Mesenchymal stem cell (in vitro differentiated cells and primary cell): ENCODE data around the gene PNMA8A.

ENCODE experiments used
- DNase-seq: peaks from one replicate; pipeline ENCODE4 v3.0.0-alpha.2; 2013
- H2AFZ ChIP-seq: one replicate; pipeline ENCODE4 v1.6.1; 2013; ENCODE audit warnings: low read depth, mild to moderate bottlenecking, control low read depth, inconsistent platforms, low read length, moderate library complexity
- H2AK5ac ChIP-seq: 2 replicates; pipeline ENCODE4 v1.6.1; 2013; ENCODE audit warnings: low read length, moderate library complexity, mild to moderate bottlenecking, inconsistent platforms; ENCODE audit not compliant: severe bottlenecking
- H2BK120ac ChIP-seq: one replicate; pipeline ENCODE4 v1.6.1; 2013; ENCODE audit warnings: low read depth, mild to moderate bottlenecking, inconsistent platforms, low read length, moderate library complexity
- H2BK12ac ChIP-seq, 2 experiments: one replicate each; pipeline ENCODE4 v1.6.1; 2013; ENCODE audit warnings: inconsistent platforms in 2 of 2, low read length in 2 of 2, mild to moderate bottlenecking in 2 of 2, moderate library complexity in 2 of 2, control low read depth in 1 of 2
- H2BK15ac ChIP-seq: one replicate; pipeline ENCODE4 v1.6.1; 2013; ENCODE audit warnings: mild to moderate bottlenecking, low read depth, inconsistent platforms; ENCODE audit not compliant: poor library complexity, severe bottlenecking
- H2BK5ac ChIP-seq: 2 replicates; pipeline ENCODE4 v1.6.1; 2013; ENCODE audit warnings: low read depth, mild to moderate bottlenecking, low read length, control low read depth, inconsistent platforms; ENCODE audit not compliant: poor library complexity, severe bottlenecking
- H3K14ac ChIP-seq, 2 experiments: one replicate each; pipeline ENCODE4 v1.6.1; 2013; ENCODE audit warnings: inconsistent platforms in 2 of 2, low read length in 2 of 2, control low read depth in 1 of 2, mild to moderate bottlenecking in 1 of 2, moderate library complexity in 1 of 2
- H3K18ac ChIP-seq, 2 experiments: one replicate each; pipeline ENCODE4 v1.6.1; 2013; ENCODE audit warnings: inconsistent platforms in 2 of 2, low read length in 2 of 2, control low read depth in 1 of 2, low read depth in 1 of 2, mild to moderate bottlenecking in 1 of 2
- H3K23ac ChIP-seq, 2 experiments: one replicate each; pipeline ENCODE4 v1.6.1; 2013; ENCODE audit warnings: inconsistent platforms in 2 of 2, low read length in 2 of 2, mild to moderate bottlenecking in 2 of 2, moderate library complexity in 2 of 2, control low read depth in 1 of 2
- H3K27ac ChIP-seq: 2 replicates; pipeline ENCODE4 v1.5.1; 2013; ENCODE audit warnings: mild to moderate bottlenecking, moderate library complexity, low read length, control low read depth, inconsistent platforms; ENCODE audit not compliant: poor library complexity, severe bottlenecking
- H3K27me3 ChIP-seq, 2 experiments: 2 replicates each; pipeline versions ENCODE4 v1.6.1 to v1.7.0; 2013; ENCODE audit warnings: low read length in 2 of 2, mild to moderate bottlenecking in 2 of 2, moderate library complexity in 2 of 2, control low read depth in 1 of 2, inconsistent platforms in 1 of 2; ENCODE audit not compliant: control insufficient read depth in 1 of 2, insufficient read depth in 1 of 2
- H3K36me3 ChIP-seq, 2 experiments: 2 replicates each; pipeline versions ENCODE4 v1.6.1 to v1.7.0; 2013; ENCODE audit warnings: low read length in 2 of 2, control low read depth in 1 of 2, inconsistent platforms in 1 of 2, low read depth in 1 of 2, mild to moderate bottlenecking in 1 of 2; ENCODE audit not compliant: insufficient read depth in 2 of 2, control insufficient read depth in 1 of 2
- H3K4ac ChIP-seq, 2 experiments: one replicate each; pipeline ENCODE4 v1.6.1; 2013; ENCODE audit warnings: inconsistent platforms in 2 of 2, low read length in 2 of 2, mild to moderate bottlenecking in 2 of 2, moderate library complexity in 2 of 2, control low read depth in 1 of 2, low read depth in 1 of 2
- H3K4me1 ChIP-seq: 2 replicates; pipeline ENCODE4 v1.6.1; 2013; ENCODE audit warnings: low read depth, low read length, control low read depth; ENCODE audit not compliant: control insufficient read depth, insufficient read depth
- H3K4me2 ChIP-seq: 2 replicates; pipeline ENCODE4 v1.6.1; 2013; ENCODE audit warnings: low read length, mild to moderate bottlenecking, inconsistent platforms; ENCODE audit not compliant: poor library complexity, severe bottlenecking
- H3K4me3 ChIP-seq, 2 experiments: 2 replicates each; pipeline versions ENCODE4 v1.5.1 to v1.7.0; 2013; ENCODE audit warnings: low read length in 2 of 2, mild to moderate bottlenecking in 2 of 2, control low read depth in 1 of 2, low read depth in 1 of 2; ENCODE audit not compliant: insufficient read depth in 1 of 2
- H3K79me1 ChIP-seq: replicated peaks from 2 replicates; pipeline ENCODE4 v1.6.1; 2013; ENCODE audit warnings: mild to moderate bottlenecking, control low read depth, low read length, inconsistent platforms; ENCODE audit not compliant: poor library complexity, severe bottlenecking
- H3K9ac ChIP-seq: 2 replicates; pipeline ENCODE4 v1.7.0; 2013; ENCODE audit warnings: mild to moderate bottlenecking, low read length, moderate library complexity
- H3K9me3 ChIP-seq: 2 replicates; pipeline ENCODE4 v1.7.0; 2013; ENCODE audit warnings: mild to moderate bottlenecking, low read length; ENCODE audit not compliant: control insufficient read depth
- H4K8ac ChIP-seq: one replicate; pipeline ENCODE4 v1.6.1; 2013; ENCODE audit warnings: inconsistent platforms, mild to moderate bottlenecking, low read length, moderate library complexity
- H4K91ac ChIP-seq: one replicate; pipeline ENCODE4 v1.6.1; 2013; ENCODE audit warnings: mild to moderate bottlenecking, low read length, inconsistent platforms
- WGBS: methylation state at CpG from one replicate; pipeline ENCODE4 v1.1.7; 2013; ENCODE audit warnings: mixed read lengths; 5-methylcytosine and 5-hydroxymethylcytosine counted together

The PNMA8A gene

GRCh38 chr19:46452186-46452585 is 19.2 kb downstream of the PNMA8A start:
- H3K4me2 ChIP-seq: no peak overlapping the region
- DNase-seq: no peak
- H3K14ac ChIP-seq: no peak overlapping the region
- no peak overlapping the region for H2BK5ac ChIP-seq
- H2BK120ac ChIP-seq: no peak overlapping the region
- no peak overlapping the region for H4K8ac ChIP-seq
- no peak overlapping the region for H2BK15ac ChIP-seq
- H3K79me1 ChIP-seq: no peaks in the 10 kb centered on the region
- no peak overlapping the region for H3K18ac ChIP-seq
- H3K9me3 ChIP-seq: no peaks in the 10 kb centered on the region
- H3K9ac ChIP-seq: no peak overlapping the region
- H2AK5ac ChIP-seq: no peak overlapping the region
- no peaks in the 10 kb centered on the region for H3K4me1 ChIP-seq
- H3K4me3 ChIP-seq: no peak overlapping the region
- no peak overlapping the region for H2BK12ac ChIP-seq
- no peaks in the 10 kb centered on the region for H3K36me3 ChIP-seq
- no peak overlapping the region for H3K27ac ChIP-seq
- H3K27me3 ChIP-seq: no peaks in the 10 kb centered on the region
- H3K23ac ChIP-seq: no peak overlapping the region
- no peak overlapping the region for H2AFZ ChIP-seq
- no peak overlapping the region for H3K4ac ChIP-seq
- no peak overlapping the region for H4K91ac ChIP-seq
- WGBS: 60% methylated on average over 4 of the region's 4 CpGs

- no peak overlapping the region for H2BK15ac ChIP-seq
- no peak overlapping the region for H3K4me3 ChIP-seq
- H3K14ac ChIP-seq: no peak overlapping the region
- H3K9me3 ChIP-seq: no peaks in the 10 kb centered on the region
- H4K91ac ChIP-seq: no peak overlapping the region
- H3K4ac ChIP-seq: no peak overlapping the region
- DNase-seq: no peak
- H2BK120ac ChIP-seq: no peak overlapping the region
- H4K8ac ChIP-seq: no peak overlapping the region
- no peaks in the 10 kb centered on the region for H3K36me3 ChIP-seq
- H3K9ac ChIP-seq: no peak overlapping the region
- H3K27me3 ChIP-seq: no peaks in the 10 kb centered on the region
- no peak overlapping the region for H2BK5ac ChIP-seq
- no peak overlapping the region for H3K4me2 ChIP-seq
- no peak overlapping the region for H2BK12ac ChIP-seq
- no peak overlapping the region for H3K23ac ChIP-seq
- H3K79me1 ChIP-seq: no peaks in the 10 kb centered on the region
- 90% methylated on average over 5 of the region's 6 CpGs for WGBS
- no peak overlapping the region for H2AK5ac ChIP-seq
- H3K27ac ChIP-seq: no peak overlapping the region
- H3K4me1 ChIP-seq: no peaks in the 10 kb centered on the region
- no peak overlapping the region for H2AFZ ChIP-seq
- no peak overlapping the region for H3K18ac ChIP-seq
Measured at GRCh38 chr19:46451352-46451751, 20.0 kb downstream of the PNMA8A start.

GRCh38 chr19:46450737-46451136 is 20.6 kb downstream of the PNMA8A start:
- no peak overlapping the region for H3K27ac ChIP-seq
- H2BK12ac ChIP-seq: no peak overlapping the region
- H3K27me3 ChIP-seq: no peaks in the 10 kb centered on the region
- no peak overlapping the region for H3K4me2 ChIP-seq
- no peak overlapping the region for H3K18ac ChIP-seq
- H4K91ac ChIP-seq: no peak overlapping the region
- H3K79me1 ChIP-seq: no peaks in the 10 kb centered on the region
- H3K4me3 ChIP-seq: no peak overlapping the region
- WGBS: 97% methylated on average over 3 of the region's 5 CpGs
- no peaks in the 10 kb centered on the region for H3K4me1 ChIP-seq
- no peak overlapping the region for H4K8ac ChIP-seq
- no peak overlapping the region for H3K4ac ChIP-seq
- H3K9me3 ChIP-seq: no peaks in the 10 kb centered on the region
- no peak overlapping the region for H3K23ac ChIP-seq
- H2BK120ac ChIP-seq: no peak overlapping the region
- no peak for DNase-seq
- H3K36me3 ChIP-seq: no peaks in the 10 kb centered on the region
- H2AK5ac ChIP-seq: no peak overlapping the region
- H2BK5ac ChIP-seq: no peak overlapping the region
- H3K14ac ChIP-seq: no peak overlapping the region
- no peak overlapping the region for H3K9ac ChIP-seq
- H2BK15ac ChIP-seq: no peak overlapping the region
- H2AFZ ChIP-seq: no peak overlapping the region

GRCh38 chr19:46449228-46449627 is 22.1 kb downstream of the PNMA8A start:
- H2BK15ac ChIP-seq: no peak overlapping the region
- H3K36me3 ChIP-seq: no peaks in the 10 kb centered on the region
- no peak overlapping the region for H2BK12ac ChIP-seq
- H4K91ac ChIP-seq: no peak overlapping the region
- no peak overlapping the region for H3K18ac ChIP-seq
- no peak overlapping the region for H2AK5ac ChIP-seq
- no peaks in the 10 kb centered on the region for H3K27me3 ChIP-seq
- no peak overlapping the region for H2BK5ac ChIP-seq
- H3K9ac ChIP-seq: no peak overlapping the region
- H2BK120ac ChIP-seq: no peak overlapping the region
- WGBS: 66% methylated on average over 7 of the region's 7 CpGs
- H3K14ac ChIP-seq: no peak overlapping the region
- no peak overlapping the region for H3K27ac ChIP-seq
- H3K23ac ChIP-seq: no peak overlapping the region
- H3K9me3 ChIP-seq: no peaks in the 10 kb centered on the region
- H3K4me3 ChIP-seq: no peak overlapping the region
- H3K4me1 ChIP-seq: no peaks in the 10 kb centered on the region
- no peak overlapping the region for H3K4ac ChIP-seq
- H3K79me1 ChIP-seq: no peaks in the 10 kb centered on the region
- DNase-seq: no peak
- no peak overlapping the region for H4K8ac ChIP-seq
- H2AFZ ChIP-seq: no peak overlapping the region
- no peak overlapping the region for H3K4me2 ChIP-seq
